NOMO-1 treated with dmso at 0.1 percent for 144 hours (cell line): ENCODE results near the gene POTEF.
"Not testable (repeated sequence)": the region's sequence is repeated elsewhere in the genome, so short reads cannot be mapped to it uniquely, and the experiment has no call there.

Experiments used
- DNase-seq: peaks from one replicate; lab custom pipeline; 2025; ENCODE audit not compliant: unreplicated experiment; lab: John Stamatoyannopoulos, UW

POTEF gene

DNA sequence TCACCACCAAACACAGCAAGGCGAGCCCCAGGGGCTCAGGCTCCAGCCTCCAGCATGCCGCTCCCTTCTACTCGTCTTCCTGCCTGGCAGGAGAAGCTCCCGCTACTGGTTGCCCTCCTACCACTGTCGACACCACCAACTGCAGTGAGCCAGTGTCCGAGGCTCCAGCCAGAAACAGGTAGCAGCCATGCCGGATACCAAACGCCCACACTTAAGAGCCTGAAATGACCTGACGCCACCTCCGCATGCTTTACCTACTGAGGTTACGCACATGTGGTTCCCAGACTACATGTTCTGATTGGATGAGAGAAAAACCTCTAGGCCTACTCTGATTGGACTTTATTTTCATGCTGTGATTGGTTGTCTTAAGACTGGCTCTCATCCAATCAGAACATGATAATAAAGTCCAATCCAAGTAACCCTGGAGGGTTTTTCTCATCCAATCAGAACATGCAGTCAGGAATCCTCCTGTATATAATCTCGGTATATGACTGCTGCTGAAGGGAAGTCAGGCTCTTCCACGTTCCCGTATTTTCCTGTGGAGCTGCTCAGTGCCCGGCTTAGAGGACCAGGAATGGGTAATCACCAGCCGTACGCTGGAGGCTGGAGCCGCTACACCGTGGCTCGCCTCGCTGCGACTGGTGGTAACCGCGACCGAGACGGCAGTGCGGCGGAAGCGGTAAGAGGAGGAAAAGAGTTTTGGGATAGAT lies at the start of gene POTEF:
Gene POTEF (minus strand): TSS at position 103 of the 710 bp plus-strand sequence. CDS start 8,707 bp downstream, outside the sequence.
- DNase-seq: not testable (repeated sequence)

DNA sequence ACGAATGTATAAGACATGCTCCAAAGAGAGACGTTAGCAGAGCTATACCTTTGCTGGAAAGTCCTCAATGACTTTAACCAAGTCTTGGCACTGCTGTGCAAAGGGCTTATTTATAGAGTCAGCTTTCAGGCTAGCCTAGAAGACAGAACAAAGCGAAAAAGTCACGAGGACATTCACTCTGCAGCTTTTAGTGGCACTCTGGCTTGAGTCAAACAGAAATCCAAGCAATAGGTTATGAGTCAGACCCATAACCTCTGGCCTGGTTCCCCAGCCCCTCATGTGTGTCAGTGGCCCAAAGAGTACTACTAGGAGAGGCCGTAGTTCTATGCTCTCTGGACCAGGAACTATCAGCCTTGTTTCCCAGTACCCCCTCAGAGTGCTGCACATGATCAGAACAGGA lies 45.8 kb upstream of the POTEF start:
- not testable (repeated sequence) for DNase-seq

DNA sequence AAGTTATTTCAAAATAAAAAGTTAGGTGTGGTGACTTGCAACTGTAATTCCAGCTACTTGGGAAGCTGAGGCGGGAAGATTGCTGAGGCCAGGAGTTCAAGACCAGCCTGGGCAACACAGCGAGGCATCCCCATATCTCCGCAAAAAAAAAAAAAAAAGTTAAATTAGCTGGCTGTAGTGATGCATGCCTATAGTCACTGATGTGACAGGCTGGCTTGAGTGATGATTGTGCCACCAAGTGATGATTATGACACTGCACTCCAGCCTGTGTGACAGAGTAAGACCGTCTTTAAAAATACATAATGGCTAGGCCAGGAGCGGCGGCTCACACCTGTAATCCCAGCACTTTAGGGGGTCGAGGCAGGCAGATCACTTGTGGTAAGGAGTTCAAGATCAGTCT lies 40.9 kb upstream of the POTEF start:
- DNase-seq: no peak

DNA sequence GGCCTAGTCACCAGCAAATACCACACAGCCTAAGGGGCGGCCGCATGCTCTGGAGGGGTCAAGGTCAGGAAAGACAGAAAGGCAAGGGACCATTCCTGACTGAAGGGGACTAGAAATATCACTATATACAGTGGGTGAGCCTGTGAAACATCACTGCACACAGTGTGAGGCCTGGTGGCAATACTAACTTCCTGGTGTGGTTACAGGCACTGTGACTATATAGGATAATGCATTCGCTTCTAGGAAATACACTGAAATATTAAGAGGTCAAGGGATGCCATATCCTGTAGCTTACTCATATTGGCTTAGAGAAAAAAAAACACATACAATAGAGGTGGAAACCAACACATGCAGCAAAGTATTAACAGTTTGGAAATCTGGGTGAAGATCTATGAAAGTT lies 40.1 kb upstream of the POTEF start:
- not testable (repeated sequence) for DNase-seq

DNA sequence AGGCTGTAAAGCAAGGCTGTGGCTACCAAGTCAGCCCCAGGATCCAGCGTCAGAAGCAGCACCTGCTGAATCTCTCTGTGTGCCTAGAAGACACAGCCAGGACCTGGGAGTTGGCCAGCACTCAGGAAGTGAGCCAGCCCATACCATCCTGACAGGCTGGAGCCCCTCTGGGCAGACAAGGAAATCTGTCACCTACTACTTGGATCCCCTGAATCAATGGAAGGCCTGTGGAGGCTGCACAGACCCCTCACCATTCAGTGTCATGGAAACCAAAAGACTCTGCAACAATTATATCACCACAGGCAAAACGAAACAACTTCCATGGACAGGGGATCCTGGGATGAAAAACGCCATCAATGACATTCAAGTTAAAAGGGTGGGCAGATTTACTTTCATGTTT lies 37.6 kb upstream of the POTEF start:
- not testable (repeated sequence) for DNase-seq

DNA sequence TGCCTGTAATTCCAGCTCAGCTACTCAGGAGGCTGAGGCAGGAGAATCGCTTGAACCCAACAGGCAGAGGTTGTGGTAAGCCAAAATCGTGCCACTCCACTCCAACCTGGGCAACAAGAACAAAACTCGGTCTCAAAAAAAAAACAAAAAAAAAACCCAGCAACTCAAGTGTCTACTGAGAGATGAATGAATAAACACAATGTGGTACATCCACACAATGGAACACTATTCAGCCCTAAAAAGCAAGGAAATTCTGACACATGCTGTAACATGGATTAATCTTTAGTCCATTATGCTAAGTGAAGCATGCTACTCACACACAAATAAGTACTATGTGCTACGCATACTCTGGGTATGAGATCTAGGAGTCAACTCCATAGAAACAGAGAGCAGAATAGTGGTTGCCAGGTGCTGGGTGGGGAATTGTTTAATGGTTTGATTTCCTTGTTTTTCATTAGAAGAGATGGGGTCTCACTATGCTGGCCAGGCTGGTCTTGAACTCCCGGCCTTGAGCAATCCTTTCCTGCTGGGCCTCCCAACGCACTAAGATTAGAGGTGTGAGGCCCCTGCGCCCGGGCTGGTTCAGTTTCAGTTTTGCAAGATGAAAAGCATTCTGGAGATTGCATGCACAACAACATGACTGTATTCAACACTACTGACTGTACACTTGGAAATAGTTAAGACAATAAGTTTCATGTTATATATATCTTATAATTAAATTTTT lies 36.4 kb upstream of the POTEF start:
- no peak for DNase-seq

DNA sequence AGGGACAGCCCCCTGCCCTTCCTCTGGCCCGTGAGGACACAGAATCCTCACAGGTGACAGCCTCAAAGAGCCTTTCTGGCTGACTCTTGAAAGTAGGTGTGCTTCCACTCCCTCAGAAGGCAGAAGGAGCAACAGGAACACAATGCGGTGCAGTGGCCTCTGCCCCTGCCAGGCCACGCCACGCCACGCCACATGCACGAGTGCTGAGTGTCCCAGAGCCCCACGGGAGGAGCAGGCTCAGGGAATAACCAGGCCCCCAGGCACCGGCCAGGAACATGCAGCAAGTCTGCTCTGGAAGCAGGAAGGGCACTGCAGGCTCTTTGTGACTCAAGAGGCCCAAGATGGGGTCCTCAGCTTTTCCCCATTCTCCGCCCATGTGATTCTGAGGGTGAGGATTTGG lies 33.9 kb upstream of the POTEF start:
- DNase-seq: no peak

DNA sequence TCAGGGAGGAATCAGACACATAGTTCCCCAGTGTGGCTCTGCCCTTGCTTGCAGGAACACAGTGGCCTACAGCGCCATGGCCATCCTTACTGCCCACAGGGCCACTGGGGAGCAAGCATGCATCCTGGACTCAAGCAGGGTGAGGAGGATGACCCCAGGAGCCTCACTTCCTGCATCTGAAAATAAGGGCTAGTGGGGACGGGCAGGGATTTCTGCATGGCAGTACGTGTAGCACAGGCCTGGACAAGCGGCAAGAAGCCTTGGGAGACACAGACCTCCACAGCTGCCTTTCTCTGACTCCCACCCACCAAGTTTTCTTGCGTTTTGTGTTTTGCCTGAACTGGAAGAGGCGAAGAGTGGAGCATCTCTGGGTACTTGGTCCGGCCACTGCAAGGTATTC lies 33.5 kb upstream of the POTEF start:
- not testable (repeated sequence) for DNase-seq

DNA sequence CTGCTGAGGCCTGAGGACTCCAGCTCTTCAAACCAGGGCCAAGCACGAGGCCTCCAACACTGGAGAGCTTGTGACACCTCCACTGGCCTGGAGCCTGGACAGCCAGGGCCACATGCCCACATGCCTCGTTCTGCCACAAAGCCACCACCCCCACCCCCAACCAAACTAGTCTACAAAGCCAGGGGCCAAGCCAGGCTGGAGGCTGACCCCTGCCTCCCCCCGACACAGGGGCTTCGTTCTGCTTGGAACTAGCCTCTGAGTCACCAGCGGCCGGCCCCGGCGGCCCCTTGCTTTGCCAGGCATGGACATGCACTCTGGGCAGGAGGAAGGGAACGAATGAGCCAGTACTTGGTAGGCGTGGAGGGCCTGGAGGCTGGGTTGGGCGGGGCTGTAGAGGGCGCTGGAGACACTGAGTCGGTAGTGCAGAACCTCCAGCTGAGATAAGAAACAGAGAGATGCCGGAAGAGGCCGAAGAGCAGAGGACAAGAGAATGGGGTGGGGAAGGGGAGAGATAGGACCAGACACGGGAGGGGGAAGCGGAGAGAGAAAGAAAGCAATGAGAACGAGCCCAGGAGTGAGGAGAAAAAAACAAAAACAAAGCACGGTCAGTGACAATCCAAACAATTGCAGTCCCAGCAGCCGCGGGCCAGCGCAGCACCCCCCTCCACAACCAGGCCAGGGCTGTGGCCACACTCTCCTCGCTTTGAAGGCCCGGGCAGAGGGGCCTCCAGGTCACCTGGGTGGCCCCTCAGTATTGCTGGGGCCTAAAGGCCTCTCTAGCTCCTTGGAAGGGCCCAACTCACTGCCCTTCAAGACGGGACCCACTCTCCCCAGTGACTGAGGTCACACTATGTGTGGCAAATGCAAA lies 32.0 kb upstream of the POTEF start:
- DNase-seq: not testable (repeated sequence)

DNA sequence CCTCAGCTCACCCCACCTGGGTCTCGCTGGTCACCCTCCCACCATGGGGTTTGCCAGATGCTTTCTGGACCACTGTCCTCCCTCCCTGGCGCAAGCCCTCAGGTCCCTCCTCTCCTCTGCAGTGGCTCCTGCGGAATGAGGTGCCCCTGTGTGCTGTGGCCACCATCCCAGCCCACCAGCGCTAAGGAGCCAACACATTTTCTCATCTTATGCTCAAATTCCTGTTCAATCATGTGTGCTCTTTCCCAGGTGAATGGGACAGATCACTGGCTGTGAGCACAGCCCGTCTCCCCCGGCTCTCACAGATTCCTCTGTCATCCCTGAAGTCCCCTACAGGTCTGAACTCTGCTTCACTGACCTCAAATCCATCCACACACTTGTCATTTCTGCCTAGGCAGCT lies 31.1 kb upstream of the POTEF start:
- no peak for DNase-seq

DNA sequence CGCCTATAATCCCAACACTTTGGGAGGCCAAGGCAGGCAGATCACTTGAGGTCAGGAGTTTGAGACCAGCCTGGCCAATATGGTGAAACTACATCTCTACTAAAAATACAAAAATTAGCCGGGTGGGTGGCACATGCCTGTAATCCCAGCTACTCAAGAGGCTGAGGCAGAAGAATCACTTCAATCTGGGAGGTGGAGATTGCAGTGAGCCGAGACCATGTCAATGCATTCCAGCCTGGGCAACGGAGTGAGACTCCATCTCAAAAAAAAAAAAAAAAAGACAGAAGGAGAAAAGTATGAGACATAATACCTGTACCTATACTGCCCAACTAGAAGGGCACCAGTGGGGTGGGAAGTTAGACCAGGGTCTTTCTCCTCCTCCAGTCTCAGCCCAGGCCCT lies 30.4 kb upstream of the POTEF start:
- DNase-seq: not testable (repeated sequence)

DNA sequence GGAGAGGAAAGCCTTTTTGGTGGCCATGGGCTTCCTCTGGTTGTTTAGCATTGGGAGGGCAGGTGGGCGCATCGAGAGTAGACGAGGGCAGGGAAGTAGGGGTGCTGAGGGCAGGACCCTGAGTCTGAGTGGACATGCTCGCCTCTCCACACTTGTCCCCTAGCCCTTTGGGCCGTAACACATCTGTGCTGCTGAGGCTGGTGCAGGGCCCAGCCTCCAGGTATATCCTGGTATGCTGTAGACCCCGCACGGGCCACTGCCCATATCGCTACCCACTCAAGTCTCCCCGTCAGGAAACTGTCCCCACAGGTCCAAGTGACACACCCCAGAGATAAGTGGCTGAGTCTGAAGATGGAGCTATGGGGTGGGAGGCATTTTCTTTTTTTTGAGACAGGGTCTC lies 29.6 kb upstream of the POTEF start:
- no peak for DNase-seq

DNA sequence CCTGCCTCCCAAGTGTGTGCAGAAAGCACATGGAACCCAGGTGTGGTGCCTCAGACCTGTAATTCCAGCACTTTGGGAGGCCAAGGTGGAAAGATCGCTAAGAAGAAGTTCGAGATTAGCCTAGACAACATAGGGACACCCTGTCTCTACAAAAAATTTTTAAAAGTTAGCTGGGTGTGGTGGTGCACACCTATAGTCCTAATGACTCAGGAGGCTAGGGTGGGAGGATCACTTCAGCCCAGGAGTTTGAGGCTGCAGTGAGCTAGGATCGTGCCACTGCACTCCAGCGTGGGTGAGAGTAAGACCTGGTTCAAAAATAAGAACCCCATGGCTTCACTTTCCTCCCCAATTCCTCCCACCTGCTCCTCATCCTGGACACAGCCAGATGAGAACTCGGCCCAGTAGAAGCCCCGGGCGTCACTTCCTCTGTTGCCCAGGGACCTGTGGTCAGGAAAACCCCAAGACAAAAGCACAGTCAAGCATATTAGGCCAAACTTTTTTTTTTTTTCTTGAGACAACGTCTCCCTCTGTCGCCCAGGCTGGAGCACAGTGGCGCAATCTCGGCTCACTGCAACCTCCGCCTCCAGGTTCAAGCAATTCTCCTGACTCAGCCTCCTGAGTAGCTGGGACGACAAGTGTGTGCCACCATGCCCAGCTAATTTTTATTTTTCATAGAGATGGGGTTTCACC lies 28.9 kb upstream of the POTEF start:
- DNase-seq: not testable (repeated sequence)

DNA sequence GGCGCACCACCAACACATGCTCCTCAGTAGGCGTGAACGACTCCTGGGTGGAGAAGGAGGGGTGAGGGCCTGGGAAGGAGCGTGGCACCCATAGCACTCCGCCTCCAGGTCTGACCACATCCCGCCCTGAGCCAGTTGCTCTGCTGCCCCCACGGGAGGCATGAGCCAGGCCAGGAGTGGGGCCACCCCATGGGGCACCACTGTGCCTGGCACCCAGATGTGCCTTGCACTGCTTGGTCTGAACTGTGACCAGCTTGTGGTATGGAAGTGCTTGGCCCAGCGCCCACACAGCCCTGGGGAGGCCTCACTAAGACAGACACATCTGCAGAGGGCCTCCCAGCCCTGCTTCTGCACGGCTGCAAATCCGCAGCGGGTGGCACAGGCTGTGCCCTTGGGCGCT lies 28.3 kb upstream of the POTEF start:
- not testable (repeated sequence) for DNase-seq

DNA sequence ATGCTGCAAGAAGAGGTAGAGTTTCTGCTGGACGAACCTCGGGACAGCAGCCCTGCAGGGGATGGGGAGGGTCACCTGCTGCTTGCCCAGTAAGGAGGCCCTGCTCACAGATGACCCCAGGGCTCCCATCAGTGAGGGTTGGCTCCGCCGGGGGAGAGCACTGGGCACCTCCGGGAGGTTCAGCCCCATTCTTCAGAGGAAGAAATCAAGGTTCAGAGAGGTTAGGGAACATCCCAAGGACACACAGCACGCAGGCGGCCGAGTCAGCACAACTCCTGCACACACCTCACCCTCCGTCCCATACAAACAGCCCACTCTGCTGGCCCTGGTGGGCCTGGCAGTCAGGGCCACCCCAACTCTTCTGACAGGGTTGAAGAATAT lies 27.6 kb upstream of the POTEF start:
- no peak for DNase-seq

DNA sequence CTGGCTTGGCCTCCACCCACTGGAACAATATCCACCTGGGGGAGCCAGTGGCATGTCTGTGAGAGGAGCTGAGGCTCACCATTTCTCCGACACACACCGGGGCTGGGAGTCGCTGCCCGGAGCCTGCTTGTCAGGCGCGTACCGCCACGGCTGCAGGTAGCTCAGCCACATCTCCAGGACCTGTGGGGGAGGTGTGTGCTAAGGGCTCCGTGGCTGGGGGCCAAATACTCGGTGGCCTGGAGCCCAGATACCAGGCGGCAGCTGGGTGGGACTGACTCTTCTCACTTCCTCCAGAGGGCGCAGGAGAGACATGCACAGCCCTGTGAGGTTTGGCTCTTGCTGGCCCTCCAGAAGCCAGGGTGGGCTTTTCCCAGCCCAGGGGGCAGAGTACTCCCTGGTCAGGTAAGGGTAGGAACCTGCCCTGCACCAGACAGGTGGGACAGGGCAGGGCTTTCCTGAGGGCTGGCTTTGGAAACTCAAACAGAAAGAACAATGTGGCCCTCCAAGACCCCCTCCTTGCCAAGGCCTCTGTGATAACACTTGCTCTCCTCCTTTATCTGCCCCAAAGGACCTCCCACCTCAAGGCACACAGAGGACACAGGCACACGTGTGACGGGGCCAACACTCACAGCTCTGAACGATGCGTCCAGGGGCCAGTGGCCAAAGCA lies 27.1 kb upstream of the POTEF start:
- DNase-seq: not testable (repeated sequence)

DNA sequence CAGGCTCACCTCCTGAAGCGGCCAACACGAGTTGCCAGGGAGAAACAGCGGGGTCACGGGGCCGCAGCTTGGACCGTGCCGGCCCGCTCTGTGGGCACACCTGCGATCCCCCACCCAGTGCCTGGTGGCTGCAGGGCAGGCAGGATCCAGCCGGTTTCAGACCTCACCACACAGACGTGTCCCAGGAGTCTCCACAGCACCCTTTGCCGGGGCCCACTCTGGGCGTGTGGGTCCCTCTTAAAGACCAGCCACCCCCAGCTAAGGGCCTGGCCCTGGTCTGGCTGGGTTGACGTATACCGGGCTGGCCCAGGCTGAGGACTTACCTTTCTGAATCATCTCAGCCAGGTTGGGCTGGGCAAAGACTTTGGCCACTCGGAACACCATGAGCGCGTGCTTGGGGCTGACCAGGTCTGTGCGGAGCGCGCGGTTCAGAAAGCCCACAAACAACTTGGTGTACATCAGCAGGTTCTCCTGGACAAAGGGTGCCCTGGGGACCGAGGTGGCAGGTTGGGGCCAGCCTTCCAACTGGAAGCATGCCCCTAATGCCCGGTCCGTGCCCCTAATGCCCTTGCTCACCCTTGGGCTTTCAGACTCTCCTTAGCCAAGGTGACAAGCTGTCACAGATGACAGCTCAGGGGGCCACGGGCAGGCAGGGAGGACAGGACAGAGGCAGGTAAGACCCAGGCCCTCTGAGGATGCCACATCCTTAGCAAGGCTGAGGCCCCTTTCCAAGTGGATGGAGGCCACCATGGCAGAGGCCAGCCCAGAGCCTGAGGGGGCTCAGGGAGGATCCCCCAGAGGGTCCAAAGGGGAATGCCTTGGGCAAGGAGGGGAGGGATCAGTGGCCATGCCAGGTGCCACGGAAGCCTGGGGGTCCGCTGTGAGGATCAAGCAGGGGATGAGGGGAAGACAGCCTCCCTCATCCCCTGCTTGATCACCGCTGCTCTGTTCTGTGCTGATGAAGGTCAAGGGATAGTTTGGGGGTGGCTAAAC lies 26.0 kb upstream of the POTEF start:
- no peak for DNase-seq

DNA sequence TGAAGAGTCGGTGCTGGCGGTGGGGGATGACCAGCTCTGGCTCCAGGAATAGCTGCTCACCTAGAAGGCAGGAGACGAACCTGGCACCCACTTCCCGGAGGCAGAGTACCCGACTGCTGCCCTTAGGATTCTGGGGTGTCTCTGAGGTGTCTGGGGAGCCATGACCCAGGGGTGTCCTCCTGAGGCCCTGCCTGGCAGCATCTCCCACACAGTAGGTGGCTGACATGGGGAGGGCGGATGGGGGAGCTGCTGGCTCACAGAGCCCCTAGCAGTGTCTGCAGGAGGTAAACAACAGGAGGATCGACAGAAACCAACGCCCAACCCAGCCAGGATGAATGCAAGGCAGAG lies 25.4 kb upstream of the POTEF start:
- DNase-seq: not testable (repeated sequence)

DNA sequence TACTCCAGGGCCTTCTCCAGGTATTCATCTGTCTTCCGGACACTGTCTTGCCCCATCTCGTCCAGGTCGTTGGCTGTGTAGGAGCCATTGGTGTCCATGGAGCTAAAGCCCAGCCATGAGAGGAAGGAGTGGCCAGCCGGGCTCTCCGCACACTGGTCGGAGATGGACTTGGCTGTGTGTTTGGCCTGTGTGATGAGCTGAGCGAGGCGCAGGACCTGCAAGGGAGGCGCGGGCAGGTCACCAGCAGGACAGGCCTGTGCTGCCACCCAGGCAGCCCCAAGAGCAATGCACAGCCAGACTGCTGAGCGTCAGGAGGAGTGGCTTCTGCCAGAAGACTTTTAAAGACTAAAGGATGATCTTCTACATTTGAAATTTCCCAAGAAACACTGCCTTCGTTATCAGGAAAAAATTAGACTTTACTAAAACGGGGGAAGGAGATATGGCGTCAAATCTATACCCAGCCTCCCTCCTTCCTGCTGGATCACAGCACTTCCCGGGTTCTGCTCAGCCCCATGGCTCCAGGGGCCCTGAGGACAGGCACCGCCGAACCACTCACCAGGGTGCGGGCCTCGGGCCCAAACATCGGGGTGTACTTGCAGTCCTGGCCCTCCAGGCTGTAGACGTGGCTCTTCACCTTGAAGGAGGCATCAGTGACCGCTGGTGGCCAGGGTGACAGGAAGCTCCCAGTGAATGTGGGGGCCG lies 24.9 kb upstream of the POTEF start:
- DNase-seq: not testable (repeated sequence)
